Measurements from ENCODE around the gene DNAH2. TPM values are rescaled to one million over a fixed set of nuclear protein-coding genes. Genes with fewer than 3 reads are reported as not detected.

Gene DNAH2
- total and polyA plus RNA-seq, 2 of the 4 experiments (the other 2 are of a cell fraction), result under 0.01 to 0.02 TPM

DNA sequence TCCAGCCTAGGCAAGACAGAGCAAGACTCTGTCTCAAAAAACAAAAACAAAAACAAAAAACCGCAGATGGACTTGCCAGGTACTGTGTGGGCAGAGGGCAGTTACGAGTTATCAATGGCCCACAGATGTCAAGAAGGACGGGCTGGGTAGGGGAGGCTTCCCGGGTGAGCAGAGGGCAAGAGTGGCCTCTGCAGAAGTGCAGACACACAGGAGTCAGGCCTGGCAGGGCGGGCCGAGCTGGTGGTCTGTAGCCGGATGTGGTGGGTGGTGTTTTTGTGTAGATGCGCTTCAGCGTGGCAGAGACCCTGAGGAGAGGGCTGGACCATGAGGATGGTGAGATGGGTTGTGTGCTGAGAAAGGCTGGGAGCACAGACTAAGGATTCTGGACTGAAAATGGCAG lies 71.6 kb downstream of the DNAH2 start:
- no peak for DNase-seq
- no peak overlapping the region for H2AK5ac ChIP-seq (ENCODE audit: low read depth, low read length)
- no peak overlapping the region for H2BK120ac ChIP-seq (ENCODE audit: low read depth, low read length)
- dilution Hi-C loops (cut with HindIII; ENCODE audit: low sequenced_read_pairs, unreplicated experiment), result no loop called here
- no peak overlapping the region for H3K4me2 ChIP-seq (ENCODE audit: low read depth, low read length)
- no peak overlapping the region for H3K4me3 ChIP-seq (ENCODE audit: insufficient read depth, low read depth, low read length)
- TF ChIP-seq RFX5 (IDR thresholded peaks at IDR 0.05; ENCODE audit: low read depth, low read length) (no peak), BHLHE40 (IDR thresholded peaks at IDR 0.05; ENCODE audit: low read depth, low read length) (no peak), RCOR1 (IDR thresholded peaks at IDR 0.05; ENCODE audit: insufficient replicate concordance, low read length) (no peak), CHD1 (IDR thresholded peaks at IDR 0.05; ENCODE audit: low read depth, low read length) (no peak), MAFK (IDR thresholded peaks at IDR 0.05; ENCODE audit: low read depth, low read length) (no peak), MXI1 (IDR thresholded peaks at IDR 0.05; ENCODE audit: borderline replicate concordance, low read depth, low read length) (no peak), SMC3 (IDR thresholded peaks at IDR 0.05; ENCODE audit: low read depth, low read length) (no peak)
- TF ChIP-seq, protein P1, sequence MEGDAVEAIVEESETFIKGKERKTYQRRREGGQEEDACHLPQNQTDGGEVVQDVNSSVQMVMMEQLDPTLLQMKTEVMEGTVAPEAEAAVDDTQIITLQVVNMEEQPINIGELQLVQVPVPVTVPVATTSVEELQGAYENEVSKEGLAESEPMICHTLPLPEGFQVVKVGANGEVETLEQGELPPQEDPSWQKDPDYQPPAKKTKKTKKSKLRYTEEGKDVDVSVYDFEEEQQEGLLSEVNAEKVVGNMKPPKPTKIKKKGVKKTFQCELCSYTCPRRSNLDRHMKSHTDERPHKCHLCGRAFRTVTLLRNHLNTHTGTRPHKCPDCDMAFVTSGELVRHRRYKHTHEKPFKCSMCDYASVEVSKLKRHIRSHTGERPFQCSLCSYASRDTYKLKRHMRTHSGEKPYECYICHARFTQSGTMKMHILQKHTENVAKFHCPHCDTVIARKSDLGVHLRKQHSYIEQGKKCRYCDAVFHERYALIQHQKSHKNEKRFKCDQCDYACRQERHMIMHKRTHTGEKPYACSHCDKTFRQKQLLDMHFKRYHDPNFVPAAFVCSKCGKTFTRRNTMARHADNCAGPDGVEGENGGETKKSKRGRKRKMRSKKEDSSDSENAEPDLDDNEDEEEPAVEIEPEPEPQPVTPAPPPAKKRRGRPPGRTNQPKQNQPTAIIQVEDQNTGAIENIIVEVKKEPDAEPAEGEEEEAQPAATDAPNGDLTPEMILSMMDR (conservative IDR thresholded peaks at IDR 0.05; ENCODE audit: low read depth, low read length), result no peak
- TF ChIP-seq, protein P2, sequence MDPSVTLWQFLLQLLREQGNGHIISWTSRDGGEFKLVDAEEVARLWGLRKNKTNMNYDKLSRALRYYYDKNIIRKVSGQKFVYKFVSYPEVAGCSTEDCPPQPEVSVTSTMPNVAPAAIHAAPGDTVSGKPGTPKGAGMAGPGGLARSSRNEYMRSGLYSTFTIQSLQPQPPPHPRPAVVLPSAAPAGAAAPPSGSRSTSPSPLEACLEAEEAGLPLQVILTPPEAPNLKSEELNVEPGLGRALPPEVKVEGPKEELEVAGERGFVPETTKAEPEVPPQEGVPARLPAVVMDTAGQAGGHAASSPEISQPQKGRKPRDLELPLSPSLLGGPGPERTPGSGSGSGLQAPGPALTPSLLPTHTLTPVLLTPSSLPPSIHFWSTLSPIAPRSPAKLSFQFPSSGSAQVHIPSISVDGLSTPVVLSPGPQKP (IDR thresholded peaks at IDR 0.05; ENCODE audit: borderline replicate concordance, low read depth, low read length), result no peak
- no peak overlapping the region for H4K8ac ChIP-seq (ENCODE audit: low read depth in 2 of 2, low read length in 2 of 2)
- no CpG with 5 or more reads among the region's 9 CpGs for WGBS, 2 experiments (ENCODE audit: extremely low coverage in 2 of 2, insufficient read length in 1 of 2)
- peaks cover 25% of the 10 kb centered on the region for H3K27me3 ChIP-seq (ENCODE audit: control insufficient read depth, insufficient read depth, low read length)
- no peak overlapping the region for H2BK20ac ChIP-seq (ENCODE audit: low read depth, low read length)
- no peak overlapping the region for H3K27ac ChIP-seq (ENCODE audit: insufficient read depth, low read length)
- no peak overlapping the region for H3K56ac ChIP-seq (ENCODE audit: extremely low read depth, insufficient read depth, low read length)
- in situ Hi-C loops (cut with MboI; ENCODE audit: low sequenced_read_pairs), result no loop called here
- ATAC-seq (ENCODE audit: low read depth), result no peak
- no peak overlapping the region for H3K14ac ChIP-seq (replicated peaks; ENCODE audit: low read depth, low read length)
- intact Hi-C loops (cut with micrococcal nuclease), result no loop called here
- H3K9ac ChIP-seq (ENCODE audit: low read depth, low read length), result no peak overlapping the region
- H2BK5ac ChIP-seq (ENCODE audit: low read depth, low read length, poor library complexity, severe bottlenecking), result no peak overlapping the region
- no TSS peak for BruUV-seq (replicated peaks)
- H3K23ac ChIP-seq (ENCODE audit: low read depth, low read length), result no peak overlapping the region
- H3K79me1 ChIP-seq (ENCODE audit: low read depth in 1 of 2, low read length in 2 of 2), result no peaks in the 10 kb centered on the region
- H3K4me1 ChIP-seq (ENCODE audit: control insufficient read depth, insufficient read depth, low read length), result no peaks in the 10 kb centered on the region
- CTCF ChIA-PET, result no interaction called here
- H4K91ac ChIP-seq (ENCODE audit: insufficient read depth, low read depth, low read length), result no peak overlapping the region
- H2BK15ac ChIP-seq (ENCODE audit: low read depth, low read length), result no peak overlapping the region
- no peaks in the 10 kb centered on the region for H3K36me3 ChIP-seq (ENCODE audit: control insufficient read depth, insufficient read depth, low read length)
- no peak overlapping the region for H2AK9ac ChIP-seq (replicated peaks; ENCODE audit: low read depth, low read length, poor library complexity)
- H4K20me1 ChIP-seq (ENCODE audit: insufficient read depth, low read length), result no peaks in the 10 kb centered on the region
- no peak overlapping the region for H3K18ac ChIP-seq (ENCODE audit: low read depth, low read length)
- H3K4ac ChIP-seq (ENCODE audit: low read depth, low read length), result no peak overlapping the region
- no peak overlapping the region for H2AFZ ChIP-seq (replicated peaks; ENCODE audit: low read length, poor library complexity)
- no peaks in the 10 kb centered on the region for H3K9me1 ChIP-seq (ENCODE audit: insufficient read depth, low read length)
- H3K9me3 ChIP-seq (ENCODE audit: control insufficient read depth, insufficient read depth, low read length), result no peaks in the 10 kb centered on the region
- H4K5ac ChIP-seq (ENCODE audit: low read depth, low read length), result no peak overlapping the region
- POLR2A ChIA-PET (ENCODE audit: unreplicated experiment), result no interaction called here
